Measurements from ENCODE around the gene DPP6. TPM values are rescaled to one million over a fixed set of nuclear protein-coding genes. Genes with fewer than 3 reads are reported as not detected.

Gene DPP6
- total RNA-seq, 1 experiment from 2014 or later = not detected

DNA sequence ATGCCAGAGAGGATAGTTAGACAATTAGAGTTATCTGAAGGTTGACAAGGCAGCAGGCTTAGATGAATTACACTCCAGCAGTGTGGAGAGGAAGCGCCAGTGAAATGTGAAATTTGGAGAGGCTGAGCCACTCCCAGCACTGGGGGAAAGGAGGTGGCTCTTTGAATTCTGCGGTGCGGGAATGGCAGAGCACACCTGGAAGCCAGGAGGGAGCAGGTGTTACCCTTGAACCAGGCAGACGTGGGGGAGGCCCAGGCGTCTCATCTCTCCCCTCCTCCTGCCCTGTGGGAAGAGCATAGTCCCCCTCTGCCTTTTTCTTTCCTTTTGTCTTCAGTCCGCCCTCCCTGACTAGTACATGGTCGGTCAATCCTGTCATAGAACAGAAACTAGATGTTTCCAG is 203.1 kb downstream of the DPP6 start:
- Histone ChIP-seq H3K9me3 (ENCODE audit: low read length) (no peaks in the 10 kb centered on the region), H3K36me3 (ENCODE audit: low read depth, low read length) (no peaks in the 10 kb centered on the region), H3K79me2 (ENCODE audit: low read length) (no peaks in the 10 kb centered on the region), H3F3A (ENCODE audit: low read length, unreplicated experiment) (no peaks in the 10 kb centered on the region), H3K27ac (ENCODE audit: low read length) (no peak overlapping the region), H3K27me3 (ENCODE audit: low read length) (no peaks in the 10 kb centered on the region), H4K20me1 (ENCODE audit: low read length) (no peaks in the 10 kb centered on the region), H3K9ac (ENCODE audit: low read length) (no peak overlapping the region), H2AFZ (ENCODE audit: low read length) (no peak overlapping the region), H3K4me2 (ENCODE audit: low read length) (no peak overlapping the region), H3K4me1 (ENCODE audit: insufficient read depth, low read length) (no peaks in the 10 kb centered on the region), H3K4me3 (ENCODE audit: low read length) (no peak overlapping the region), H3K9me2 (replicated peaks; ENCODE audit: low read length) (no peaks in the 10 kb centered on the region)
- ATAC-seq (no peak), DNase-seq (no peak)
- TF ChIP-seq, protein P1, sequence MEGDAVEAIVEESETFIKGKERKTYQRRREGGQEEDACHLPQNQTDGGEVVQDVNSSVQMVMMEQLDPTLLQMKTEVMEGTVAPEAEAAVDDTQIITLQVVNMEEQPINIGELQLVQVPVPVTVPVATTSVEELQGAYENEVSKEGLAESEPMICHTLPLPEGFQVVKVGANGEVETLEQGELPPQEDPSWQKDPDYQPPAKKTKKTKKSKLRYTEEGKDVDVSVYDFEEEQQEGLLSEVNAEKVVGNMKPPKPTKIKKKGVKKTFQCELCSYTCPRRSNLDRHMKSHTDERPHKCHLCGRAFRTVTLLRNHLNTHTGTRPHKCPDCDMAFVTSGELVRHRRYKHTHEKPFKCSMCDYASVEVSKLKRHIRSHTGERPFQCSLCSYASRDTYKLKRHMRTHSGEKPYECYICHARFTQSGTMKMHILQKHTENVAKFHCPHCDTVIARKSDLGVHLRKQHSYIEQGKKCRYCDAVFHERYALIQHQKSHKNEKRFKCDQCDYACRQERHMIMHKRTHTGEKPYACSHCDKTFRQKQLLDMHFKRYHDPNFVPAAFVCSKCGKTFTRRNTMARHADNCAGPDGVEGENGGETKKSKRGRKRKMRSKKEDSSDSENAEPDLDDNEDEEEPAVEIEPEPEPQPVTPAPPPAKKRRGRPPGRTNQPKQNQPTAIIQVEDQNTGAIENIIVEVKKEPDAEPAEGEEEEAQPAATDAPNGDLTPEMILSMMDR (conservative IDR thresholded peaks at IDR 0.05; ENCODE audit: low read depth, low read length) = no peak
- TF ChIP-seq EZH2phosphoT487 (IDR thresholded peaks at IDR 0.05; ENCODE audit: borderline replicate concordance, low read length) = no peak
- no peak for TF ChIP-seq EZH2 (IDR thresholded peaks at IDR 0.05; ENCODE audit: low read length, unreplicated experiment)
- CTCF ChIA-PET = no interaction called here
- intact Hi-C loops (cut with micrococcal nuclease) = no loop called here
- no TSS peak for BruUV-seq (replicated peaks)
- POLR2A ChIA-PET (ENCODE audit: unreplicated experiment) = no interaction called here

DNA sequence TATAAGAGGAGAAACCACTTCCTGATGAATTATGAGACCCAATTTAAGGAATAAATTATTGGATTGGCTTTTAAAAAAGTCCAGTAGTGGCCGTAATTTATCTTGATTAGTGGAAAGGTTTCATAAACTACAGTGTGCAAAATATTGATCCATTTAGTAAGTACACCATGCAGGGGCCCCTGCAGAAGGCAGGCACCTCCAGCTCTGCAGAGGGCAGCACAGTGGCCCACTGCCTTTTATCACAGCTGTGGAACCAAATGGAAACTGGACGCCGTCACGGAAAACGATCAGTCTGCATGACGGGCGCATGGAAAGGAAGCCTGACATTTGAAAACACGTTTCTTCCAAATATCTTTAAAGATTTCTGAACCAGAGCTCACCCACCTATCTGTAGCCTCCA is 204.0 kb downstream of the DPP6 start:
- ATAC-seq (no peak), DNase-seq (no peak)
- Histone ChIP-seq H3K9ac (ENCODE audit: low read length) (no peak overlapping the region), H3K9me3 (ENCODE audit: low read length) (no peaks in the 10 kb centered on the region), H3K9me2 (replicated peaks; ENCODE audit: low read length) (no peaks in the 10 kb centered on the region), H3K36me3 (ENCODE audit: low read depth, low read length) (no peaks in the 10 kb centered on the region), H3K4me3 (ENCODE audit: low read length) (no peak overlapping the region), H3K27ac (ENCODE audit: low read length) (no peak overlapping the region), H4K20me1 (ENCODE audit: low read length) (no peaks in the 10 kb centered on the region), H3F3A (ENCODE audit: low read length, unreplicated experiment) (no peaks in the 10 kb centered on the region), H3K79me2 (ENCODE audit: low read length) (no peaks in the 10 kb centered on the region), H3K4me1 (ENCODE audit: insufficient read depth, low read length) (no peaks in the 10 kb centered on the region), H3K4me2 (ENCODE audit: low read length) (no peak overlapping the region), H2AFZ (ENCODE audit: low read length) (no peak overlapping the region), H3K27me3 (ENCODE audit: low read length) (no peaks in the 10 kb centered on the region)
- intact Hi-C loops (cut with micrococcal nuclease) = no loop called here
- POLR2A ChIA-PET (ENCODE audit: unreplicated experiment) = no interaction called here
- no peak for TF ChIP-seq EZH2 (IDR thresholded peaks at IDR 0.05; ENCODE audit: low read length, unreplicated experiment)
- no peak for TF ChIP-seq EZH2phosphoT487 (IDR thresholded peaks at IDR 0.05; ENCODE audit: borderline replicate concordance, low read length)
- TF ChIP-seq, protein P1 (conservative IDR thresholded peaks at IDR 0.05; ENCODE audit: low read depth, low read length) = no peak
- no TSS peak for BruUV-seq (replicated peaks)
- CTCF ChIA-PET = no interaction called here

DNA sequence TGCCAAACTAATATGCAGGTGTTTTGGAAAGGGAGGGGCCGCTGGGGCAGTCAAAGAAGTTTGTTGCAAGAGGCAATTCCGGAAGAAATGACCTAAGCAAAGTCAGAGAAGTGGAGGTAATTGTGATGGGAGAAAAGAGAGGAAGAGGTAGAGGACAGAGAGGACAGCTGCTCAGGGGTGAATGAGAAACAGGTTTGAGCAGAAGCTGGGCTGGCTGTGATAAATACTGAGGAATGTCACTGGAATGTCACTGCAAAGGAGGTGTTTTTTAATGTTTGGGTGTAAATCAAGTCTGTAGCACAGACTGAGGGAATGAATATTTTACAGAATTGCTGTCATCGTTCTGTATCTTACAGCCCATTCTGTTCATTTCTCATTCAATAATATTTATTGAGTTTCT is 207.2 kb downstream of the DPP6 start:
- CTCF ChIA-PET = no interaction called here
- no peak for ATAC-seq

More for the DNA sequence above, 207.2 kb downstream of the DPP6 start:
- intact Hi-C loops (cut with micrococcal nuclease) = no loop called here
- no peaks in the 10 kb centered on the region for H3K4me1 ChIP-seq (ENCODE audit: insufficient read depth, low read length)
- no peak overlapping the region for H3K9ac ChIP-seq (ENCODE audit: low read length)
- DNase-seq = no peak
- POLR2A ChIA-PET (ENCODE audit: unreplicated experiment) = no interaction called here
- H3K36me3 ChIP-seq (ENCODE audit: low read depth, low read length) = no peaks in the 10 kb centered on the region
- H3F3A ChIP-seq (ENCODE audit: low read length, unreplicated experiment) = no peaks in the 10 kb centered on the region
- H2AFZ ChIP-seq (ENCODE audit: low read length) = no peak overlapping the region
- H4K20me1 ChIP-seq (ENCODE audit: low read length) = no peaks in the 10 kb centered on the region
- TF ChIP-seq, protein P1 (conservative IDR thresholded peaks at IDR 0.05; ENCODE audit: low read depth, low read length) = no peak
- TF ChIP-seq EZH2phosphoT487 (IDR thresholded peaks at IDR 0.05; ENCODE audit: borderline replicate concordance, low read length) (no peak), EZH2 (IDR thresholded peaks at IDR 0.05; ENCODE audit: low read length, unreplicated experiment) (no peak)
- H3K4me3 ChIP-seq (ENCODE audit: low read length) = no peak overlapping the region
- BruUV-seq (replicated peaks) = no TSS peak
- no peaks in the 10 kb centered on the region for H3K79me2 ChIP-seq (ENCODE audit: low read length)
- H3K27me3 ChIP-seq (ENCODE audit: low read length) = no peaks in the 10 kb centered on the region
- no peaks in the 10 kb centered on the region for H3K9me3 ChIP-seq (ENCODE audit: low read length)
- H3K4me2 ChIP-seq (ENCODE audit: low read length) = no peak overlapping the region
- no peaks in the 10 kb centered on the region for H3K9me2 ChIP-seq (replicated peaks; ENCODE audit: low read length)
- H3K27ac ChIP-seq (ENCODE audit: low read length) = no peak overlapping the region
